HG03097 (cell line): Measurements from ENCODE around the gene NCS1.

Experiments used
- ATAC-seq: cut with Tn5 transposase; IDR thresholded peaks from one replicate; pipeline ENCODE4 v1.9.1; 2021; ENCODE audit not compliant: unreplicated experiment, low FRiP score

The NCS1 gene

DNA sequence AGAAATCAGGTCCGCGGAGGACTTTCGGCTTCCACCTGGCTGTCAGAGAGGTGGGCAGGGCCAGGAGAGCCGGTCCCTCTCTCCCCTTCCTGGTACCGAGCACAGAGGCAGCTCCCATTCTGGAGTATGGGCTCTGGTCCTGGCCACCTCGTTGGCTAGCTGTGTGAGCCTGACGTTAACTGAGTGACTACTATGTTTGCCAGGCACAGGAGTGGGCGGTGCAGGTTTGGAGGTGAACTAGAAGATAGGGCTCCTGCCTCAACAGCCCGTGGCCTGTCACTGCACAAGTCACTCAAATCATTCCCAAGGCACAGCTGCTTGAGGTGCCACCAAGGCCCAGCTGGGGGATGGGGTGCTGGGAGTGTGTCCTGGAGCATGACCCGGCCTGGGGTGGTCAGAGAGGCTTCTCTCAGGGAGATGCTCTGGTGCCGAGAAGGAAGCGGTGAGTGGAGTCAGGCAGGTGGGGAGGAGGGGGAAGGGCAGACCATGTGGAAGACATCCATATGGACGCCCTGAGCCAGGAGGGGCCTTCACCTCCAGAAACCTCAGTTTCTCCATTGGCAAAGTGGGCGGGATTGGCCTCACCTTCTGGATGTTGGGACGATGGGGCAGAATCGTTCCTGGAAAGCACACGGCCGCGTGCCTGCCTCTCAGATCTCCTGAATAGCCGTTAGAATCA is 39.5 kb downstream of the NCS1 start:
- no peak for ATAC-seq

DNA sequence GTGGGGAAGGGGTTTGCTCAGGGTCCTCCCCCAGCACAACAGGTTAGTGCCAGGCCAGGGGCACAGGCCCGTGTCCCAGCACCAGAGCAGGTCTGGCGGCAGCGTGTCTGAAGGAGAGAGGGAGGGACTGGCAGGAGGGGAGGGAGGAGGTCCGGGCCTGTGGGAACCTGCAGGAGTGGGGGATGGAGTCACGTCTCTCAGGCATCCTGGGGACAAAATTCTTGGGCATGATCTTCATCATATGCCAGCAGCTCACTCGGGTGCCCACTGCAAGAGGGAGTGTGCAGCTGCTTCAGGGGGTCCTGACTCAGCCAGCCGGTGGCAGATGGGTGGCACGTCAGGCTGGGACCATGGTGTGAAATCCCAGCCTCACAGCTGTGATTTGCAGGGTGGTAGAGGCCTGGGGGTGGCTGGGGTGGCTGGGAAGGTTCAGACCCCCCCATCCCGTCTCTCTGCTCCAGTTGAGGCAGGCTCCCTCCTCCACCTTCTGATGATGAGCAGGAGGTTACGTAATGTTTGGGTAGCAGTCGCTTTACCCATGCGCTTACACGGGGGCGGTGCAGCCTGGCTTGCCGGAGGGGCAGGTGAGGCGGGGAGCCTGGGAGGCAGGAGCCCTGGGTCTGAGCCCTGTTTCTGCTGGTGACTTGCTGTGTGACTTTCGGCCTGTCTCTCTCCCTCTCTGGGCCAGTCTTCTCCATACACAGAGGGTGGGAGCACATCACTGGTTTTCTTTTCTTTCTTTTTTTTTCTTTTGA is 40.5 kb downstream of the NCS1 start:
- ATAC-seq = no peak

DNA sequence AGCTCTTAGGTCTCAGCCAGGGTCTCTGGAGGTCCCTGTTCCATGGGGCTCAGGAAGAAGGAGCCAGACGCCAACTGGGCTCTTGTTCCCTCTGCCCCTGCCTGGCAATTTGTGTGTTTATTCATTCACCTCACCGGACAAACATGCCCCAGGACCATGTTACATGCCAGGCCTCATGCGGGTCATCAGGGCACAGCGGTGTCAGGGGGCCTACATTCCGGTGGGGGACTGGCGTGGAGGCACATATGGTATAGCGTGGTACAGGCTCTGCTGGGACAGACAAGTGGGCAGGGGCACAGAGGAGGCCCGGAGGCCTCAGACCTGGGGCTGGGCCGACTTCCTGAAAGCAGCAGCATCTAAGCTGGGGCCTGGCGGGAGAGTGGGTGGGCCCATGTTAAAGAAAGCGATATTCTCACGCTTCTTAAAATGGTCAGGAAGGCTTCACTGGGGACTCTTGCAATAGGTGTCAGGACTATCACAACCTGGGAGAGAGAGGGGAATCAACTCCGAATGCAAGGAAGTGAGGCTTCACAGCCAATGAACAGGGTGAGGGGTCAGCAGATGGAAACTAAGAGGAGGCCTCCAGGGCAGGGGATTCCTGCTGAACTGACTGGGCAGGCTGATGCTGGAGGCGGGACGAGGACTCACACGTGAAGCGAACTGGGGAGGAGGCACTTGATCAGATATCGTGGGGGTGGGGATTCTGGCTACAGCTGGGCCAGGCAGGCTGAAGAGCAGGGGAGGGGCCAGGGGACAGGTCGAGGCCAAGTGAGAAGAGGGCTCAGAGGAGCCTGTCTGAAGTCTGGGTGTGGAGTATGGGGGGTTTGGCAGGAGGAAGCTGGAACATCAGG is 41.9 kb downstream of the NCS1 start:
- ATAC-seq = no peak

DNA sequence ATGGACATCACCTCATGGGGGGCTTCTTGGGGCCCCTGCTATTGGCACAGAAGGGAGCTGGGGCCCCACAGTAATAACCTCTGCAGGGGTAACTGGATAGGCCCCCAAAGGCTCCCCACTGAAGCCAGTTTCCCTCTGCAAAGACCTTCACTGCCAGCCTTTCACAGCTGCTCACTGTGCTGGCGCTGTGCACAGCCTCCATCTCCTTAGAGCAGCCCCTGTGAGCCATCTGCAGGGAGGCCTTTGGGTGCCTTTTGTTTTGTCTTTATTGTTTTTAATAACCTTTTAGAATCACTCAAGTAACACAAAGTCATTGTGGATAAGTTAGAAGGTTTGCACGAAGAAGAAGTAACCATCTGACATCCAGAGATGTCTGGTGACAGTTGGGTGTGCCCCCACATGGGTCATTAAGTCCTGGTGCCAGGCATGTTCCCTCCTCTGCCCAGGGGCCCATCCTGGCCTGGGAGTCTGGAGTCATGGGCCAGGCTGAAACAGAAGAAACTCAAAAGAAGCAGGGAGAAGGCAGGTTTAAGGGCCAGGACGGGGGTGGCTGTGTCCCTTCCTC is 42.7 kb downstream of the NCS1 start:
- no peak for ATAC-seq

DNA sequence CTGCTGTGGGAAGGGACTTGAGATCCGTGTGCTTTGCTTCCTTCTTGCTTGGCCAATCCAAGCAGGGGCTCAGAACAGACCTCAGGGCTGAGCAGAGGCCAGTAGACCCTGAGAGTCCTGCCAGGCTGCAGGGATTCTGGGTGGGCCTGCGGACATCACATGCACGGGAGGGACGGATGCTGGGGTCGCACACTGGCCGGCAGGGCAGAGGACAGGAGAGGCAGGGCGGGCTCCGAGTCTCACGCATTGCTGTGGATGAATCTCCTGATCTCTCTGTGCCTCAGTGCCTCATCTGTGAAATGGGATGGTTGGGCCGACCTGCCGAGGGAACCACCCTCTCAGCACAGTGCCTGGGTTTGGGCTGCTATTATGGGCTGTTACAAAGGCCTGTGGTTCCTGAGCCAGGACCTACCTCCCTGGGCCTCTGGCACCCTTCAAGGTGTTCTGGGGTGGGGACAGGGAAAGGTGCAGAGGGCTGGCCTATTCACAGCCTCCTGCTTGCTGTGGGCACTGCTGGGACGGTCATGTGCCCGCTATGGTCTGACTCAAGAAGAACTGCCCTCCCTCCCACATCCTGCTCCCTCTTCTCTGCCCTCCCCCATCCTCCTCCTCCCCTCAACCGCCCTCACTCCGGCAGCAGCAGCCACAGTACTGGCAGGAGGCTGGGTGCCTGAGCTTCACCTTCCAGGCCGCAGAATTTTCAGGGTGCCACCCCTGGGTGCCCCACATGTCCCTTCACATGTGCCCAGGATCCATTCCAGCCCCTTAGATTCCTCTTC is 43.3 kb downstream of the NCS1 start:
- ATAC-seq = no peak

DNA sequence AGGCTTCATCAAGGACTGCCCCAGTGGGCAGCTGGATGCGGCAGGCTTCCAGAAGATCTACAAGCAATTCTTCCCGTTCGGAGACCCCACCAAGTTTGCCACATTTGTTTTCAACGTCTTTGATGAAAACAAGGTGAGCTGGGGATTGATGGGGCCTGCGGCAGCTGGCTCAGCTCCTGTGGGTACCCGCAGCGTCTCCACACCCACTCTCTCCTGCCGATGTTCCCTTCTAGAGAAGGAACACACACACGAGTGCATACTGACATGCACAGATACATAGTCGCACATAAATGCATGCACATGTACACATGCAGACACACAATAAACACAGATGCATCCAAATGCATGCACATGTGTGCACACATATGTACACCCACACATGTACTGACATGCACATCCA is 45.6 kb downstream of the NCS1 start:
- ATAC-seq = no peak

DNA sequence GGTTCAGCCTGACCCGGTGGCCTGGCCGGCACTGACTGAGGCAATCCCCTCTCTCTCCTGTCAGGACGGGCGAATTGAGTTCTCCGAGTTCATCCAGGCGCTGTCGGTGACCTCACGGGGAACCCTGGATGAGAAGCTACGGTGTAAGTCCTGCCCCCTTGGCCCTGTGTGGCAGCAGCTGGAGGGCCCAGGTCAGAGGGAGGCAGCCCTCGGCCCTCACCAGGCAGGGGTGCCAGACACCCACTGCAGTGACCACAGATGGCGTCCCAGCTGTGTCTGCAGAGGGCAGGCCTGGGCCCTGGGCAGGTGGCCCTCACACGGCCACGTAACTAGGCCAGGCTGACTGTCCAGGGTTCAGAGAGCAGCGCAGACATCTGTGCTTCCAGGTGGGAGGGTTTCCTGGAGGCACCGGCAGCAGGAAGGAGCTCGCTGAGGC is 47.5 kb downstream of the NCS1 start:
- no peak for ATAC-seq

DNA sequence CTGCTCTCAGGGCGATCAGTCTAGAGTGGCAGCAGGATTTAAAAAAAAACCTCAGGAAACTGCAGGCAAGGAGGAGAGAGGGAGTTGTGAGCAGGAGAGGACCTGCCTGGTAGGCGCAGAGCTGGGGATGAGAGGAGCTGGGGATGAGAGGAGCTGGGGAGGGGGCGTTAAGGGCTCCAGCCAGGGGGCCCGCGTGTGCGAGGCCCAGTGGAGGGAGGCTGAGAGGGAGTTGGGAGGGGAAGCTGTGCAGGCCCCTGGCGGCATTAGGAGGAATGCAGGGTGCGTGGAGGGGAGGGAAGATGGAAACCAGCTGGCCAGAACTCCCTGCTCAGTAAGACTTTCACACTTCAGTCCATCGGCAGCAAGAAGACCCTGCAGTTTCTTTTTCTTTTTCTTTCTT is 48.1 kb downstream of the NCS1 start:
- ATAC-seq = no peak

DNA sequence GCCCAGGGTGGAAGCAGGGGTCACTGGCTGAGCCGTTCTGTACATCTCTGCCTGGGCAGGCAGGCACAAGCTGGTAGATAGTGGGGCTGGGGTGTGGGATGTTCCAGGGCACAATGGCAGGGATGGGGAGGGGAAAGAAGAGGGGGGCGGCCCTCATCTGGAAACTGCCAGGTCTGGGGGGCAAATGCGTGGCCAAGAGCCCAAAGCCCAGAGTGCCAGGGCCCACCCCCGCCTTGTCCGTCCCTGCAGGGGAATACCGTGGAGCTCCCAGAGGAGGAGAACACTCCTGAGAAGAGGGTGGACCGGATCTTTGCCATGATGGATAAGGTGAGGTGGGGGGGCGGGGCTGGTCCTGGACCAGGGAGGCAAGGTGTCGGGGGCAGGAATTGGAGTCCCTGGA is 50.6 kb downstream of the NCS1 start:
- no peak for ATAC-seq

DNA sequence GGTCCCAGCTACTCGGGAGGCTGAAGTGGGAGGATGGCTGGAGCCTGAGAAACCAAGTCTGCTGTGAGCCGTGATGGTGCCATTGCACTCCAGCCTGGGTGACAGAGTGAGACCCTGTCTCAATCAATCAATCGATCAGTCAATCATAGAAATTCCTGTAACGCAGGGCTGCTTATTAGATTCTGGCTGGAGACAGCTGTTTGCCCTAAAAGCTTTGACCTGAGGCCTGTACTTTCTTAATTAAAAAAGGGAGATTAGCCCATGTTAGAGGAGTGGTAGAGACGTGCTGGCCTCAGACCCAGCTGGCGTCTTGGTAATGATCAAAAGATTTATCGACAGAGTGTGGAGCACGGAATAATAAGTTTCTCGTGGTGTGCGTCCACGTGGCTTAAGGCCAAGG is 52.9 kb downstream of the NCS1 start:
- ATAC-seq = no peak

DNA sequence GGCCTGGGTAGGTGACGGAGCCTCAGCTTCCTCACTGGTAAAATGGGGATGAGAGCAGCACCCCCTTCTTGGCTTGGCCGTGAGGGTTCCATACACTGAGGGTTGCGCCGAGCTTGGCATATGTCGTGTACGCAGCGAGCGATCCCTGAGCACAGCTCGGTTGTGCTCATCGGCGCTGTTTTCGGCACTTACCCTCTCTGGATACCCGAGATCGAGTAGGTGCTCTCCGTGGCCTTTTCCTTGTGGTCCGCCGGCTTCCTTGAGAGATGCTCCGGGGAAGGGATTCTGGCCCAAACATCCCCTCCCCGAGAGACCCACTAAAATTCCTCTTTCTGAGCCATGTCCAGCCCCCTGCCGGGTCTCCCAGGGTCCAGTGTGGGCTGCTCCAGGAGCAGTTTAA is 53.4 kb downstream of the NCS1 start:
- ATAC-seq = no peak

DNA sequence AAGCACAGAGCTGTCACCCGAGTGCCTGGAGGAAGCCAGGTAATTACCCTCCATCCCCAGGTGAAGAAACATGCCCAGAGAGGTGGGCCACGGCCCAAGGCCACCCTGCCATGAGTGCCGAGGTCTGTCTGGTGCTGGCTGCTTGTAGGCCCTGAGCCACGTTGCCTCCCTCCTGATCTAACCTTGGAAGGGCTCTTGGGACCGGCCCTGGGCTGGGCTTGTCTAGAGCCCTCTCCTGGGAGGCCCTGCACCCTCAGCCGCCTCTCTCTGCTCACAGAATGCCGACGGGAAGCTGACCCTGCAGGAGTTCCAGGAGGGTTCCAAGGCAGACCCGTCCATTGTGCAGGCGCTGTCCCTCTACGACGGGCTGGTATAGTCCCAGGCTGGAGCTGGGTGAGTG is 53.9 kb downstream of the NCS1 start:
- ATAC-seq = no peak

DNA sequence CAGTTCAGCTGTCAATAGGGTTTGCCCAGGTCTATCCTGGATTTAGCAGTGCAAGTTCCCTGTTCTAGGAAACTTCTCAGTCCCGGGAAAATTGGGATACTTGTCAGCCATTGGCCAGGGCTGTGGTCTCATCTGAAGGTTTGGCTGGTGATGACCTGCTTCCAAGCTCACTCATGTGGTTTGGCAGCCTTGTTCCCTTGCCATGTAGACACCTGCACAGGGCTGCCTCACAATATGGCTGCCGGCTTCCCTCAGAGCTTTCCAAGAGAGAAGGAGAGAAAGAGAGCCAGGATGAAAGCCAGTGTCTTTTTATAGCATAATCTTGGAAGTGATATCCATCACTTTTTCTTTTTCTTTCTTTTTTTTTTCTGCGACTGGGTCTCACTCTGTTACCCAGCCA is 55.6 kb downstream of the NCS1 start:
- ATAC-seq = no peak

DNA sequence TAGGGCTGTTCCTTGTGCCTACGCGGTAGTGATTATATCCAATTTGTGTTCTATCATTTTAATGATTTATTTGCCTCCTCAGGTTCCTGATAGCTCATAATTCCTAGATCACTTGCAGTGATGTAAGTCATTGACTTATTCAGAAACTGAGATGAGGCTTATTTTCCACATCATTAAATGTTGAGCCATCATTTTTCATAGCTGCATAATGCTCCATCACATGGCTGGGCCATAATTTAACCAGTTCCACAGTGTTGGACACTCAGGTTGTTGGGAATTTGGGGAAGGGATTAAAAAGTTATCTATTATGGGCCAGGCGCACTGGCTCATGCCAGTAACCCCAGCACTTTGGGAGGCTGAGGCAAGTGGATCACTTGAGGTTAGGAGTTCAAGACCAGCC is 57.6 kb downstream of the NCS1 start:
- no peak for ATAC-seq

DNA sequence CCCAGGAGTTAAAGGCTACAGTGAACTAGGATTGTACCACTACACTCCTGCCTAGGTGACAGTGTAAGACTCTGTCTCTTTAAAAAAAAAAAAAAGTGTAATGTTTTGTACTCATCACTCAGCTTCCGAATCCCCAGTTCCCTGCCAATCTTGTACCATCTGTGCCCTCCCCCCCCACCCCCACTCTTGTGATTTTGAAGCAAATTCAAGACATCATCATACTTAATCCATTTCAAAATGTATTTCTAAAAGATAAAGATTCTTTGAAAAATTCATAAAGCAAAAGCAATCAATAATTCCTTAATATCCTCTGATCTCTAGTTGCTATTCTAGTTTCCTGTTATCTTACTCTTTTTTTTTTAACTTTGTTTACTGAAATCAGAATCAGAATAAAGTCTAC is 58.4 kb downstream of the NCS1 start:
- no peak for ATAC-seq

DNA sequence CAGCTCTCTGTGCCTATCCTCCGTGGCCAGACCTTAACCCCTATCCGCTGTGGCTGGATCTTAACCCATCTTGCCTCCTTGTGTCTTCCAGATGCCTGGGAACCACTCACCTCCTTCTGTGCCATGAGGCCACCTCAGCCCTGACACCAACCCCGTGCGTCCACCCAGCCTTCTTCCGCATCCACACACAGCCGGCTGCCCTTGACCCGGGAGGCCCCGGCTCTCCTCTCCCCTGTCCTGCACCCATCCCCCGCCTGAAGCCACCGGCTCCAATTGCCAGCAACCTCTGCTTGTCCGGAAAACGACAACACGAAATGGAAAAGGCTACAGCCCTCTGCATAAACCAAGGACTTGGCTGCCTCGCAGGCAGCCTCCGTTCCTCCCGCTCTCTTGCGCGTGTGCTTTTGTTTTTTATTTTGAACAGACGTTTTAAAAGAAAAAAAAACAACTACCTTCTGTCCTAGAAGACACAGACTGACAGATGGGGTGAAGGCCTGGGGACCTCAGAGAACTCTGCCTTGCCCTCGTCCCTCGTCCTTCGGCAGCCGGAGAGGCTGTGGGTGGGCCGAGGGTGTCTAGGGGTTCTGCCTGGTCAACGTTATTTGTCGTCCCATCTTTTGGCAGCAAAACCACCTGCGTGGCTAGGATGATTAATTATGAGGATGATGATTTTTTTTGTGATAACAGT is 60.8 kb downstream of the NCS1 start:
- ATAC-seq = no peak

DNA sequence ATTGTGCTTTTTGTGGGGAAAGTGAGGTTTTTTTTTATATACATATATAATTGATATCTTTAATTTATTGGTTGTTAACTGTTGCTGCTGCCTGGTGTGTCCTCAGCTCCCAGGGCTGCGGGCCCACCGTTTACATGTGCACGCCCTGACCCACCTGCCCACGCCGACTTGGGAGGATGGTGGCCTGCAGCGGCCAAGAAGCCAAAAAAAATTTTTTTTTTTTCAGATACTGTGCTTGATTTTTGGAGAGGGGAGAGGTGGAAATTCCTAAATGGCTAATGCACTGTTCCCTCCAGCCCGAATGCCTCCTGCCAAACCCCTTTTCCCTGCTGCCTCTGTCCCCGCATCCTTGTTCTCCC is 61.4 kb downstream of the NCS1 start:
- ATAC-seq = no peak

DNA sequence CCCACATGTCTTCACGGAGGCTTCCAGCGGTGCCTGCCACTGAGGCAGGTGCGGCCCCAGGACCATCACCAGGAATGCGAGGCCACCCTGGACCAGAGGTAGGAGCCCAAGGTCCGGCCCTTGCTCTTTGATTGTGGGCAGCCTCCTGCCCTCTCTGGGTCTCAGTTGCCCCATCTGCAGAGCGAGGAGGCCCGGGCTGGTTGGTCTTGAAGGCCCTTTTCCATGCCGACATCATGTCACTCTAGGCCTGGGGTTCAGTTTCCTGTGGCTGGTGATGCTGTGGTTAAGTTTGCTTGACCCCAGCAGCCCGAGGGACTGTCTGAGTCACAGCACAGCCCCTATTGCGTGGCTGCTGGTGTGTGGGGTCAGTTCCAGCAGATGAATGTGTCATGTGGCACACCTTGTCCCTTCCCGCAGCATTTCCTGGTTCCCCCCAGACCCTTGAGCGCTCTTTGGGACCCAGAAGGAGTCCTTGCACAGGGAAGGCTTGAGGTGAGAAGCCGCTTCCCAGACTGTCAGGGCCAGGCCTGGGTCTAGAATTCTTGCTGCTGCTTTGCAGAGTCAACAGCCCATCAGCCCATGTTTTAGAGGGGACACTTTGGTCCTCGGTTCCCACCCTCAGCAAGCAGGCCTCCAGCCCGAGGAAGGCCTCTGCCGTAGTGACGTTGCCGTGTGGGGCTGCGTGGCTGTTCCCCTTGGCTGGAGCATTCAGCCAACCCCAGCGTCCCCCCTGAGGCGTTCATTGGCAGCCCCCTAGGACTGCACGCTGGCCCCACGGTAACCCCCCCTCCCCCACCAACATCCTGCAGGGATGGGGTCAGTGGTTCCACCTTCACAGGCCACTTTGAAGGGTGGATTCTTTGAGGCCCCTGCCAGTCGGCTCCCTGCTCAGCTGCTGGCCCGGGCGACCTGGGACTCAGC is 62.4 kb downstream of the NCS1 start:
- no peak for ATAC-seq
